HG02973 (cell line): Measurements from ENCODE around the gene MAP3K4.

Experiments
- ATAC-seq: cut with Tn5 transposase; IDR thresholded peaks from one replicate; pipeline ENCODE4 v1.9.1; 2021; ENCODE audit warnings: moderate library complexity; ENCODE audit not compliant: unreplicated experiment

The MAP3K4 gene

GRCh38 chr6:161163466-161164181, 172.1 kb downstream of the MAP3K4 start:
- ATAC-seq = no peak

- ATAC-seq = no peak
Observed at GRCh38 chr6:161164182-161164625, 172.6 kb downstream of the MAP3K4 start.

GRCh38 chr6:161166176-161166575, 174.6 kb downstream of the MAP3K4 start:
- no peak for ATAC-seq

- no peak for ATAC-seq
Observed at GRCh38 chr6:161166677-161167076, 175.1 kb downstream of the MAP3K4 start.
